Peyer's patch (tissue), 4 donors: ENCODE data around the gene ANKS1A. TPM values are rescaled to one million over a fixed set of nuclear protein-coding genes. Genes with fewer than 3 reads are reported as not detected.
"Not testable (repeated sequence)": the region's sequence is repeated elsewhere in the genome, so short reads cannot be mapped to it uniquely, and the experiment has no call there.

Experiments
- DNase-seq, 3 donors: peaks; one replicate each; pipeline ENCODE4 v3.0.0-alpha.2; 2017 to 2019
- H3K27ac ChIP-seq, 4 donors: fragments of 200-600 bp; sonication (generic); one replicate each; pipeline ENCODE4 v1.5.1; 2016 to 2019
- H3K27me3 ChIP-seq, 2 donors: fragments of 200-600 bp; sonication (generic); one replicate each; pipeline ENCODE4 v1.5.1; 2019
- H3K36me3 ChIP-seq, 3 donors: fragments of 200-600 bp; sonication (generic); one replicate each; pipeline ENCODE4 v1.5.1; 2016 to 2019
- H3K4me1 ChIP-seq, 4 donors: fragments of 200-600 bp; sonication (generic); one replicate each; pipeline ENCODE4 v1.5.1; 2016 to 2019
- H3K4me3 ChIP-seq, 4 donors: fragments of 200-600 bp; sonication (generic); 1 replicate in 3 of 4; 2 replicates in 1 of 4; pipeline ENCODE4 v1.5.1; 2016 to 2019; ENCODE audit warnings: mild to moderate bottlenecking in 1 of 4
- H3K9me3 ChIP-seq, 4 donors: fragments of 200-600 bp; sonication (generic); one replicate each; pipeline ENCODE4 v1.5.1; 2016 to 2019; ENCODE audit warnings: mild to moderate bottlenecking in 1 of 4
- CTCF ChIP-seq, 6 experiments: fragments of 450-650 bp in 4 of 6; fragments of 200-600 bp in 2 of 6; sonication (generic) in 1 of 6; IDR thresholded peaks; one replicate each; pipeline ENCODE4 v1.5.1; 2017 to 2019; ENCODE audit warnings: antibody characterized with exemption in 6 of 6, mild to moderate bottlenecking in 3 of 6, moderate library complexity in 1 of 6
- POLR2A ChIP-seq, 2 donors: fragments of 450-650 bp; IDR thresholded peaks; one replicate each; pipeline ENCODE4 v1.5.1; 2017; ENCODE audit warnings: antibody characterized with exemption in 2 of 2, mild to moderate bottlenecking in 2 of 2, moderate library complexity in 2 of 2
- total RNA-seq, 4 donors: library from RNA; depleted of rRNA; stranded (reverse); fragments of >200 nt; gene quantifications; one replicate each; pipeline ENCODE4 v1.1.0, GENCODE V29; 2016

Gene ANKS1A
- total RNA-seq, 4 donors from 2014 or later = 24.3 to 42.1 (median 31.9) TPM

- Histone ChIP-seq H3K27me3 (no peaks in the 10 kb centered on the region), H3K9me3 (no peaks in the 10 kb centered on the region), H3K36me3 (no peaks in the 10 kb centered on the region), H3K4me3 (no peak overlapping the region), H3K27ac (no peak overlapping the region), H3K4me1 (no peaks in the 10 kb centered on the region)
- DNase-seq = no peak
- no peak for TF ChIP-seq CTCF (IDR thresholded peaks at IDR 0.05)
- no peak for TF ChIP-seq POLR2A (IDR thresholded peaks at IDR 0.05)
Observed at GRCh38 chr6:34897130-34897529, 8.1 kb downstream of the ANKS1A start.

- Histone ChIP-seq H3K27ac (no peak overlapping the region), H3K9me3 (no peaks in the 10 kb centered on the region), H3K4me3 (no peak overlapping the region), H3K27me3 (no peaks in the 10 kb centered on the region), H3K4me1 (no peaks in the 10 kb centered on the region), H3K36me3 (no peaks in the 10 kb centered on the region)
- TF ChIP-seq CTCF (IDR thresholded peaks at IDR 0.05) (no peak), POLR2A (IDR thresholded peaks at IDR 0.05) (no peak)
- no peak for DNase-seq
Observed at GRCh38 chr6:34897716-34898115, 8.7 kb downstream of the ANKS1A start.

GRCh38 chr6:34899748-34900147, 10.7 kb downstream of the ANKS1A start:
- not testable (repeated sequence) for H3K4me3 ChIP-seq, H3K9me3 ChIP-seq, H3K36me3 ChIP-seq, DNase-seq, H3K27me3 ChIP-seq, H3K4me1 ChIP-seq, H3K27ac ChIP-seq

DNA sequence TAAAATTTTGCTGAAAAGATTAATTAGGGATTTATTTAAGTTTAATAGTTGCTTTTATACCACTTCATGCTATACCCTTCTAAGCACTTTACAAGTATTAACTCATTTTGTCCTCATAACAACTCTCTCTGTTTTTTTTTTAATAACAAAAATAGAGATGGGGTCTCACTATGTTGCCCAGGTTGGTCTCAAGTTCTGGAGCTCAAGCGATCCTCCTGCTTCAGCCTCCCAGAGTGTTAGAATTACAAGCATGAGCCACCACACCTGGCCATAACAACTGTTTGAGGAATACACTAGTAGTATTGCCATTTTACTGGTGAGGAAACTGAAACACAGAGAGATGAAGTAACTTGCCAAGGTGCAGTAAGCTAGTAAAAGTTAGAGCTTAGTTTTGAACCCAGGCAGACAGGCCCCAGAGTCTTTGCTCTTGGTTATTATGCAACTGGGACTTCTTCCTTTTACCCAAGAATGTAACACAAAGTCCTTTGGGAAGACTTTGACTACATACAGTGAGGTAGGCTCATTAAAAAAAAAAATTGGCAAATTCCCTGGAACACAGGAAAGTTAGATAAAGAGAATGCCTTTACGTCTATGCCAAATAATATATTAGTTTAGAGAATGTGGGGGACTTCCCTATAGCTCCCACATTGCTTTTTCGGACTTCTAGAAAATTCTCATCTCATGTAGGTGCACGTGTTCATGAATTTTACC, 11.4 kb downstream of the ANKS1A start:
- Histone ChIP-seq H3K36me3 (no peaks in the 10 kb centered on the region), H3K9me3 (no peaks in the 10 kb centered on the region), H3K4me1 (no peaks in the 10 kb centered on the region), H3K27ac (no peak overlapping the region), H3K27me3 (no peaks in the 10 kb centered on the region), H3K4me3 (no peak overlapping the region)
- no peak for TF ChIP-seq POLR2A (IDR thresholded peaks at IDR 0.05)
- no peak for TF ChIP-seq CTCF (IDR thresholded peaks at IDR 0.05)
- DNase-seq = no peak

DNA sequence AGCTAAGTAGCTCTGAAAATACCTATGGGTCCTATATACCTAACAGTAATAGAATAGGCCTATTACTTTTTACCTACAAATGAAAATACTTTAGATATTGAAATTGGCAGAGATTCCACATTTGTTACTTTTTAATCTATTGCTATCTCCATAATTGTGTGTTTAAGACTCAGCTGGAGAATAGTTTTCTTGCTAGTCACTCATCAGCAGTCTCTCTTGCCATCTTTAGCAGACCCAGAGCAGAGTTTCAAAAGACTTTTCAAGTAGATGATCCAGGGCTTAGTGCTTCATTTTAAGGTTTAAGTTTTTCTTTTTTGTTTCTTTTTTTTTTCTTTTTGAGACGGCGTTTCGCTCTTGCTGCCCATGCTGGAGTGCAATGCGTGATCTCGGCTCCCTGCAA, 12.9 kb downstream of the ANKS1A start:
- no peak for DNase-seq
- Histone ChIP-seq H3K27ac (no peak overlapping the region), H3K9me3 (no peaks in the 10 kb centered on the region), H3K4me3 (no peak overlapping the region), H3K27me3 (no peaks in the 10 kb centered on the region), H3K4me1 (no peaks in the 10 kb centered on the region), H3K36me3 (no peaks in the 10 kb centered on the region)
- TF ChIP-seq POLR2A (IDR thresholded peaks at IDR 0.05) (no peak), CTCF (IDR thresholded peaks at IDR 0.05) (no peak)

- Histone ChIP-seq H3K27me3 (no peaks in the 10 kb centered on the region), H3K27ac (no peak overlapping the region), H3K36me3 (no peaks in the 10 kb centered on the region), H3K4me1 (no peaks in the 10 kb centered on the region), H3K4me3 (no peak overlapping the region), H3K9me3 (no peaks in the 10 kb centered on the region)
- no peak for TF ChIP-seq CTCF (IDR thresholded peaks at IDR 0.05)
- no peak for TF ChIP-seq POLR2A (IDR thresholded peaks at IDR 0.05)
- DNase-seq = no peak
Observed at GRCh38 chr6:34904990-34905613, 16.0 kb downstream of the ANKS1A start.
